Pancreas (tissue), 10 donors: ENCODE results near the gene TP53RK. TPM values are rescaled to one million over a fixed set of nuclear protein-coding genes. Genes with fewer than 3 reads are reported as not detected.

Experiments
- ATAC-seq, 4 donors: fragments of 200-7000 bp; cut with Tn5 transposase; one replicate each; pipeline versions ENCODE4 v1.8.0 to v1.9.1; 2020; ENCODE audit warnings: mild to moderate bottlenecking in 4 of 4, moderate library complexity in 4 of 4
- DNase-seq, 6 donors: peaks; one replicate each; pipeline ENCODE4 v3.0.0-alpha.2; 2020
- FAIRE-seq: peaks from 2 replicates; lab custom pipeline; 2012; peaks lifted over from hg19 to GRCh38; lab: Jason Lieb, UNC
- H3K27ac ChIP-seq, 4 donors: fragments of 200-600 bp; sonication (generic); 1 replicate in 3 of 4; 2 replicates in 1 of 4; pipeline versions ENCODE4 v1.5.0 to v1.8.0; 2020
- H3K27me3 ChIP-seq, 4 donors: fragments of 200-600 bp; one replicate each; pipeline ENCODE4 v1.8.0; 2021
- H3K36me3 ChIP-seq, 3 donors: fragments of 200-600 bp; sonication (generic) in 1 of 3; one replicate each; pipeline versions ENCODE4 v1.5.0 to v1.8.0; 2020 to 2021
- H3K4me1 ChIP-seq, 3 donors: fragments of 200-600 bp; one replicate each; pipeline ENCODE4 v1.8.0; 2021
- H3K4me3 ChIP-seq, 4 donors: fragments of 200-600 bp; sonication (generic) in 2 of 4; one replicate each; pipeline versions ENCODE4 v1.5.0 to v1.8.0; 2020 to 2021
- H3K9me3 ChIP-seq, 4 donors: fragments of 200-600 bp; one replicate each; pipeline ENCODE4 v1.8.0; 2021
- CTCF ChIP-seq, 4 donors: fragments of 200-600 bp; sonication (generic) in 3 of 4; IDR thresholded peaks; one replicate each; pipeline versions ENCODE4 v1.5.0 to v1.8.0; 2021; ENCODE audit warnings: antibody characterized with exemption in 4 of 4
- WGBS, 2 donors: extraction: QIAGEN DNeasy Blood & Tissue Kit; methylation state at CpG; one replicate each; pipeline ENCODE4 v1.1.7; 2013; 5-methylcytosine and 5-hydroxymethylcytosine counted together
- intact Hi-C, 3 donors: fragments of 100-400 bp; cut with DNase I; formaldehyde crosslinking; loops; one replicate each; pipeline versions ENCODE4 v1.11.1 to v1.14.2; 2022
- polyA plus RNA-seq, 2 donors: library from polyadenylated mRNA; stranded (reverse); fragments of 200-250 nt; gene quantifications; one replicate each; pipeline ENCODE4 v1.2.3, GENCODE V29; 2013
- total RNA-seq, 6 donors: library from RNA; stranded (reverse); fragmentation: NEBNext Ultra II Directional in 4 of 6; extraction: Animal tissue kit (Norgen Biotek cat#: 25700) in 4 of 6; gene quantifications; one replicate each; pipeline versions ENCODE4 v1.2.1 to v1.2.4, GENCODE V29; 2021 to 2023
- donor health status: healthy with polysubstance abuse.
- donor health status: DM: no; HTN: no; CAD: no; lungs with moderate emphysema.
- donor health status: DM: no; HTN: no; CAD: no.
- donor health status: control.
- donor health status: control.
- donor health status: Bipolar disorder and iron deficiency.
- donor health status: DM: yes; HTN: yes; CAD: no.
- donor health status: DM: no; HTN: no; CAD: no.
- donor health status: DM: no; HTN: no; CAD: no.
- donor health status: DM: yes; HTN: yes; CAD: no.

TP53RK gene
- total and polyA plus RNA-seq, 8 donors, result 2.5 to 6.1 (median 3.8) TPM

DNA sequence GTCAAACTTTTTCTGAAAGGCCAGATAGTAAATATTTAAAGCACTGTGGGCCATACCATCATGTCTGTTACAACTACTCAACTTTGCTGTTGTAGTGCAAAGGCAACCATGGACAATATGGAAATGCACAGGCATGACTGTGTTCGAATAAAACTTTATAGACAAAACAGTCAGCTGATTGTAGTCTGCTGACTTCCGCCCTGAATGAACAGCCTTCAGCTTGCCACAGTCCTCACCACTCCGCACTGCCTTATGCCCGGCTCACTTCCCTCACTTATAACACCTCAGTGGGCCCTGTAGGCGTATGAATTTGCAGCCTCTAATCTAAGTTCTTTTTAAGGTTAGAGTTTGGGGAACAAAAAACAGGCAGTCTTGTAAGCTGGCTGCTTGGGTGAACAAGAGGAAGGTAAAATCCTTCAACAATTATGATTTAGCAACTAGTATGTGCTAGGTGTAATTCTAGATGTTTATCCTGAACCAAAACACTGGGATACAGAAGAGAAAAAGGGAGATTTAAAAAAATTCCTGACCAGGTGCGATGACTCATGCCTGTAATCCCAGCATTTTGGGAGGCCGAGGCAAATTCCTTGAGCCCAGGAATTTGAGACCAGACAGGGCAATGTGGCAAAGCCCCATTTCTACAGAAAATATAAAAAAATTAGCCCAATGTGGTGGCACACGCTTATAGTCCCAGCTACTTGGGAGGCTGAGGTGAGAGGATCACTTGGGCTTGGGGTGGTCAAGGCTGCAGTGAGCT, 13.4 kb upstream of the TP53RK start:
- 88 to 91% methylated on average over 8 of the region's 8 CpGs for WGBS, 2 donors
- Histone ChIP-seq H3K27ac (no peak overlapping the region), H3K4me3 (no peak overlapping the region), H3K9me3 (no peaks in the 10 kb centered on the region), H3K27me3 (no peaks in the 10 kb centered on the region), H3K4me1 (no peaks in the 10 kb centered on the region), H3K36me3 (no peaks in the 10 kb centered on the region)
- no peak for ATAC-seq
- DNase-seq, result no peak
- intact Hi-C loops, result no loop called here
- no peak for FAIRE-seq
- TF ChIP-seq CTCF (IDR thresholded peaks at IDR 0.05), result no peak

DNA sequence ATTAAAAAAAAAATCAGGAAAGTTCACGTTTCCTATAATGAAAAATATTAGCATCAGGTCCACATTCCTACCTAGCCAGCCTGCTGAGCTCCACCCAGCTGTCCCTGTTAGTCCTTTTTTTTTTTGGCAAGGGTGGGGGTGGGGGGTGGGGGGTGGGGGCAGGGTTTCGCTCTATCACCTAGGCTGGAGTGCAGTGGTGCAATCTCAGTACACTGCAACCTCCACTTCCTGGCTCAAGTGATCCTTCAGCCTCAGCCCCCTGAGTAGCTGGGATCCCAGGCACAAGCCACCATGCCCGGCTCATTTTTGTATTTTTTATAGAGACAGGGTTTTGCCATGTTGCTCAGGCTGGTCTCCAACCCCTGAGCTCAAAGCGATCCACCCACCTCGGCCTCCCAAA, 12.7 kb upstream of the TP53RK start:
- ATAC-seq (no peak), DNase-seq (no peak), FAIRE-seq (no peak)
- Histone ChIP-seq H3K36me3 (no peaks in the 10 kb centered on the region), H3K27ac (no peak overlapping the region), H3K9me3 (no peaks in the 10 kb centered on the region), H3K27me3 (no peaks in the 10 kb centered on the region), H3K4me3 (no peak overlapping the region), H3K4me1 (no peaks in the 10 kb centered on the region)
- intact Hi-C loops, result no loop called here
- 80 to 90% methylated on average over 5 of the region's 5 CpGs for WGBS, 2 donors
- TF ChIP-seq CTCF (IDR thresholded peaks at IDR 0.05), result no peak

- H3K27me3 ChIP-seq, result no peaks in the 10 kb centered on the region
- H3K9me3 ChIP-seq, result no peaks in the 10 kb centered on the region
- no peak overlapping the region for H3K4me3 ChIP-seq
- no peak for TF ChIP-seq CTCF (IDR thresholded peaks at IDR 0.05)
- H3K36me3 ChIP-seq, result no peaks in the 10 kb centered on the region
- ATAC-seq, result no peak
- no peak for DNase-seq
- no peaks in the 10 kb centered on the region for H3K4me1 ChIP-seq
- H3K27ac ChIP-seq, result no peak overlapping the region
- FAIRE-seq, result no peak
- intact Hi-C loops, result no loop called here
- 57 to 69% methylated on average over 4 of the region's 4 CpGs for WGBS, 2 donors
Observed at GRCh38 chr20:46701556-46701955, 12.3 kb upstream of the TP53RK start.

DNA sequence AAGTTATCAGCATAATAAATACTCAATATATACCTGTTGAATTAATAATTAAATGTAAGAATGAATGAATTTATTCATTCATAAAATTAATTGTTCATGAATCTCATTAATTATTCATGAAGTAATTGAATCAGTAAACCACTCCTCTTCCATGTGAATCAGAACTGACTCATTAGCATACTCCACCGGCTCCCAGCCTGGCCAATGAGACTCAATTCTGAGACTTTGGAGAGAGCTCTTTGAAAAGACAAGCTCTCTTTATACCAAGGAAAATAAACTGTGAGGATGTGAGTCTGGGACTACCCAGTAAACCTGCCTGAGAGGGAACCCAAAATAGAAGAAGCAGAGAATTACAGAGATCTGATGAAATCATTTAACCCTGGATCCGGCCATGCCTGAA, 11.8 kb upstream of the TP53RK start:
- TF ChIP-seq CTCF (IDR thresholded peaks at IDR 0.05), result no peak
- Histone ChIP-seq H3K27ac (no peak overlapping the region), H3K9me3 (no peaks in the 10 kb centered on the region), H3K4me1 (no peaks in the 10 kb centered on the region), H3K36me3 (no peaks in the 10 kb centered on the region), H3K4me3 (no peak overlapping the region), H3K27me3 (no peaks in the 10 kb centered on the region)
- ATAC-seq (no peak), DNase-seq (no peak), FAIRE-seq (no peak)
- intact Hi-C loops, result no loop called here
- WGBS, 2 donors, result 60 to 75% methylated on average over 2 of the region's 2 CpGs

DNA sequence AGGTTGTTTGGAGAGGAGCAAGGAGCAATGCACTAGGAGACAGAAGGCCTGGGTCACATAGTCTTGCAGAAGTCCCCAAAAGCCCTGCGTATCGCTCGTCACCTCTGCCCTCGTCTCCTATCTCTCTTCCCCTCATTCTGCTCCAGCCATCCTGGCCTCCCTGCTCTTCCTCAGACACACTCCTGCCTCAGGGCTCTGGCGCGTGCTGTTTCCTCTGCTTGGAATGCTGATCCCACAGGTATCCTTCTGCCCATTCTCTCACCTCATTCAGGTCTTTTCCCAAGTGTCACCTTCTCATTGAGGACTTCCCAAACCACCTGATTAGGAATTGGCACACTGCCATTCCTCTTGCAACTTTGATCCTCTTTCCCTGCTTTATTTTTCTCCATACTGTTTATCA, 11.2 kb upstream of the TP53RK start:
- ATAC-seq, result no peak
- TF ChIP-seq CTCF (IDR thresholded peaks at IDR 0.05), result no peak
- Histone ChIP-seq H3K9me3 (no peaks in the 10 kb centered on the region), H3K27me3 (no peaks in the 10 kb centered on the region), H3K4me1 (no peaks in the 10 kb centered on the region), H3K27ac (no peak overlapping the region), H3K36me3 (no peaks in the 10 kb centered on the region), H3K4me3 (no peak overlapping the region)
- intact Hi-C loops, result no loop called here
- DNase-seq, result no peak
- no peak for FAIRE-seq
- WGBS, 2 donors, result 85 to 92% methylated on average over 6 of the region's 6 CpGs
